HepG2 (cell line): Measurements from ENCODE around the gene ACSM6. TPM values are rescaled to one million over a fixed set of nuclear protein-coding genes. Genes with fewer than 3 reads are reported as not detected.

ENCODE experiments used
- ATAC-seq: fragments of 200-7000 bp; cut with Tn5 transposase; 3 replicates; pipeline ENCODE4 v1.9.1; 2020; ENCODE audit warnings: mild to moderate bottlenecking, moderate library complexity
- BruUV-seq: library from RNA; stranded (reverse); fragments of 400-500 nt; replicated peaks from 2 replicates; lab custom pipeline; 2021; lab: Mats Ljungman, UMichigan
- CTCF ChIA-PET: fragments of 300-600 bp; formaldehyde crosslinking; extraction: SDS; loops from one replicate; lab custom pipeline; 2021; ENCODE audit warnings: low total read pairs, inconsistent platforms, low intra/inter-chr PET ratio; lab: Yijun Ruan, JAX
- POLR2A ChIA-PET: fragments of 350-600 bp; sonication (Branson Sonifier 250); formaldehyde crosslinking; loops from one replicate; lab custom pipeline; 2020; ENCODE audit warnings: antibody characterized with exemption, inconsistent platforms; lab: Yijun Ruan, JAX
- DNase-seq: peaks from one replicate; pipeline ENCODE4 v3.0.0-alpha.2; 2015; ENCODE audit warnings: low spot score
- FAIRE-seq: peaks from 3 replicates; lab custom pipeline; 2011; peaks lifted over from hg19 to GRCh38; lab: Jason Lieb, UNC
- H2AFZ ChIP-seq: one replicate; pipeline ENCODE4 v1.6.1; 2011; ENCODE audit warnings: low read length, inconsistent platforms
- H3K27ac ChIP-seq: fragments of 300-600 bp; 3 replicates; pipeline ENCODE4 v1.8.0; 2011; ENCODE audit warnings: mixed run types, mild to moderate bottlenecking, mixed read lengths, low read length, inconsistent platforms; ENCODE audit not compliant: insufficient read depth; ENCODE audit errors: extremely low read length
- H3K27me3 ChIP-seq, 2 experiments: fragments of 200-600 bp in 1 of 2; 2 replicates in 1 of 2; 3 replicates in 1 of 2; pipeline versions ENCODE4 v1.6.0 to v1.8.0; 2011; ENCODE audit warnings: low read length in 2 of 2, mild to moderate bottlenecking in 2 of 2, moderate library complexity in 2 of 2, inconsistent platforms in 1 of 2; ENCODE audit not compliant: insufficient read depth in 2 of 2, control insufficient read depth in 1 of 2
- H3K36me3 ChIP-seq, 2 experiments: fragments of 200-600 bp in 1 of 2; replicated peaks in 1 of 2; 2 replicates in 1 of 2; 3 replicates in 1 of 2; pipeline versions ENCODE4 v1.5.1 to v1.8.0; 2011; ENCODE audit warnings: low read length in 2 of 2, inconsistent platforms in 1 of 2; ENCODE audit not compliant: insufficient read depth in 2 of 2, control insufficient read depth in 1 of 2
- H3K4me1 ChIP-seq: 2 replicates; pipeline ENCODE4 v1.5.1; 2012; ENCODE audit warnings: low read length, inconsistent platforms; ENCODE audit not compliant: insufficient read depth
- H3K4me2 ChIP-seq: 2 replicates; pipeline ENCODE4 v1.6.0; 2011; ENCODE audit warnings: low read depth, low read length, inconsistent platforms
- H3K4me3 ChIP-seq, 3 experiments: fragments of 200-600 bp in 1 of 3; sonication (generic), shearing (Covaris generic) in 1 of 3; replicated peaks in 1 of 3; 2 replicates each; pipeline ENCODE4 v1.5.1; 2011 to 2016; ENCODE audit warnings: low read length in 3 of 3, inconsistent platforms in 2 of 3, low read depth in 2 of 3, mild to moderate bottlenecking in 2 of 3, control low read depth in 1 of 3, mixed read lengths in 1 of 3; ENCODE audit not compliant: insufficient read depth in 1 of 3
- H3K79me2 ChIP-seq: one replicate; pipeline ENCODE4 v1.6.1; 2011; ENCODE audit warnings: low read length, inconsistent platforms; ENCODE audit not compliant: insufficient read depth
- H3K9ac ChIP-seq: 2 replicates; pipeline ENCODE4 v1.6.0; 2011; ENCODE audit warnings: mild to moderate bottlenecking, low read depth, low read length, inconsistent platforms; ENCODE audit not compliant: insufficient read depth
- H3K9me3 ChIP-seq: 2 replicates; pipeline ENCODE4 v1.5.1; 2012; ENCODE audit warnings: mild to moderate bottlenecking, low read length
- H4K20me1 ChIP-seq: 2 replicates; pipeline ENCODE4 v1.6.0; 2011; ENCODE audit warnings: inconsistent platforms, mild to moderate bottlenecking, low read length, moderate library complexity; ENCODE audit not compliant: insufficient read depth
- HMGXB4 ChIP-seq, 2 experiments: sonication (generic) in 1 of 2; formaldehyde crosslinking in 1 of 2; IDR thresholded peaks; 2 replicates each; pipeline versions ENCODE4 v1.4.0 to v1.6.1; 2018 to 2020; ENCODE audit warnings: missing genetic modification reagents in 2 of 2, borderline replicate concordance in 1 of 2, low read depth in 1 of 2, mild to moderate bottlenecking in 1 of 2, missing biosample characterization in 1 of 2
- JUN ChIP-seq: sonication (generic); formaldehyde crosslinking; IDR thresholded peaks from 2 replicates; pipeline ENCODE4 v1.4.0; 2020; ENCODE audit warnings: mild to moderate bottlenecking, missing genetic modification reagents
- NFE2 ChIP-seq: sonication (generic); formaldehyde crosslinking; IDR thresholded peaks from 2 replicates; pipeline ENCODE4 v1.4.0; 2020; ENCODE audit warnings: missing genetic modification reagents
- PHF21A ChIP-seq: sonication (generic); formaldehyde crosslinking; IDR thresholded peaks from 2 replicates; pipeline ENCODE4 v1.5.0; 2020; ENCODE audit warnings: mild to moderate bottlenecking, missing genetic modification reagents
- ZBTB38 ChIP-seq: sonication (generic); formaldehyde crosslinking; IDR thresholded peaks from 2 replicates; pipeline ENCODE4 v1.5.1; 2020; ENCODE audit warnings: mild to moderate bottlenecking, missing genetic modification reagents
- ZFX ChIP-seq: sonication (generic); formaldehyde crosslinking; IDR thresholded peaks from 2 replicates; pipeline ENCODE4 v1.4.0; 2020; ENCODE audit warnings: mild to moderate bottlenecking, low read depth, missing genetic modification reagents, moderate library complexity
- ZNF652 ChIP-seq: IDR thresholded peaks from 2 replicates; pipeline ENCODE4 v1.6.1; 2016; ENCODE audit warnings: low read depth, borderline replicate concordance
- ZNF709 ChIP-seq: sonication (generic); formaldehyde crosslinking; IDR thresholded peaks from 2 replicates; pipeline ENCODE4 v1.5.0; 2020; ENCODE audit warnings: mild to moderate bottlenecking, missing genetic modification reagents
- ZNF770 ChIP-seq: sonication (generic); formaldehyde crosslinking; IDR thresholded peaks from 2 replicates; pipeline ENCODE4 v1.5.0; 2020; ENCODE audit warnings: mild to moderate bottlenecking, missing genetic modification reagents
- WGBS: methylation state at CpG from one replicate; pipeline ENCODE4 v1.1.6; 2017; ENCODE audit warnings: low lambda C conversion rate; 5-methylcytosine and 5-hydroxymethylcytosine counted together
- in situ Hi-C: cut with HindIII; loops from 2 replicates; pipeline ENCODE4 v1.10.0; 2017; ENCODE audit warnings: low pct_unique_long_range_greater_than_20kb; ENCODE audit not compliant: extremely low pct_ligation_motif_present
- intact Hi-C: fragments of 100-400 bp; cut with micrococcal nuclease; formaldehyde crosslinking; loops from one replicate; pipeline ENCODE4 v1.10.0; 2022; ENCODE audit not compliant: unreplicated experiment
- polyA plus RNA-seq, 8 experiments: library from polyadenylated mRNA; depleted of rRNA in 3 of 8; stranded (reverse) in 7 of 8; unstranded in 1 of 8; fragments of >200 nt; fragmentation: Illumina TruSeq in 4 of 8; extraction: Trizol in 4 of 8; gene quantifications; 2 replicates each; pipeline versions ENCODE4 v1.2.1 to v1.2.3, GENCODE V29; 2011 to 2016; ENCODE audit warnings: low read depth in 4 of 8, missing spikeins in 1 of 8, mixed read lengths in 1 of 8; ENCODE audit not compliant: insufficient read depth in 1 of 8
- total RNA-seq, 5 experiments: library from RNA; depleted of rRNA; stranded (reverse); fragments of >200 nt; fragmentation: Illumina TruSeq; extraction: Trizol; gene quantifications; 2 replicates each; pipeline ENCODE4 v1.2.3, GENCODE V29; 2016; ENCODE audit warnings: low read depth in 1 of 5

ACSM6 gene
- total and polyA plus RNA-seq, 2 of the 13 experiments (the other 11 are each of a cell fraction or from before 2014, with no cell fraction given) = not detected

GRCh38 chr10:95275726-95276366 lies 81.8 kb downstream of the ACSM6 start:
- CTCF ChIA-PET = no interaction called here
- no peak for TF ChIP-seq HMGXB4 (CRISPR knock-in tag; IDR thresholded peaks at IDR 0.05; ENCODE audit: borderline replicate concordance in 1 of 2, low read depth in 1 of 2)
- TF ChIP-seq, all 625 proteins: peak for 0
- H3K4me2 ChIP-seq = no peak overlapping the region

GRCh38 chr10:95276367-95277200 lies 82.5 kb downstream of the ACSM6 start:
- ATAC-seq = no peak
- in situ Hi-C loops = no loop called here
- CTCF ChIA-PET = no interaction called here

More at GRCh38 chr10:95275726-95276366, 81.8 kb downstream of the ACSM6 start:
- Histone ChIP-seq H3K4me3 (no peak overlapping the region), H3K27ac (peak overlapping the region; percentile 68), H3K79me2 (peaks cover 86% of the 10 kb centered on the region), H3K36me3 (peaks cover 0 to 9% of the 10 kb centered on the region in 2 experiments; a peak in 2 of 5 replicates), H3K4me1 (peaks cover 92% of the 10 kb centered on the region), H3K9ac (no peak overlapping the region), H3K9me3 (no peaks in the 10 kb centered on the region), H2AFZ (no peak overlapping the region), H3K27me3 (no peaks in the 10 kb centered on the region), H4K20me1 (0 out of 2 replicates have a peak, but pooled peaks cover 12% of the 10 kb centered on the region)
- DNase-seq (no peak), ATAC-seq (no peak), FAIRE-seq (no peak)
- 100% methylated on average over 1 of the region's 1 CpG for WGBS
- intact Hi-C loops (no loop called here), in situ Hi-C loops (no loop called here)
- BruUV-seq = no TSS peak
- POLR2A ChIA-PET = interaction anchor here (5.9 kb wide), 1 partner anchor 14 kb away, joined by 41 read pairs; the partner anchor contains the start of gene PDLIM1

More at GRCh38 chr10:95276367-95277200, 82.5 kb downstream of the ACSM6 start:
- H3K36me3 ChIP-seq = peaks cover 0 to 4% of the 10 kb centered on the region in 2 experiments; a peak in 3 of 5 replicates
- 0 out of 2 replicates have a peak, but pooled peaks cover 12% of the 10 kb centered on the region for H4K20me1 ChIP-seq
- H2AFZ ChIP-seq = no peak overlapping the region
- TF ChIP-seq ZBTB38 (CRISPR knock-in tag) (0 out of 2 replicates have a peak, but pooled peaks have one; percentile 28), ZFX (CRISPR knock-in tag) (0 out of 2 replicates have a peak, but pooled peaks have one; percentile 19), ZNF770 (CRISPR knock-in tag) (peak; percentile 73; the same call in 1 of the 2 replicates), JUN (CRISPR knock-in tag) (no peak), NFE2 (CRISPR knock-in tag) (no peak), ZNF709 (CRISPR knock-in tag) (no peak), ZNF652 (CRISPR knock-in tag) (peak; percentile 55; the same call in 1 of the 2 replicates), PHF21A (CRISPR knock-in tag) (0 out of 2 replicates have a peak, but pooled peaks have one; percentile 22)
- no TSS peak for BruUV-seq
- FAIRE-seq = no peak
- H3K4me3 ChIP-seq = no peak overlapping the region
- WGBS = 86% methylated on average over 8 of the region's 8 CpGs
- no peaks in the 10 kb centered on the region for H3K27me3 ChIP-seq
- peaks cover 97% of the 10 kb centered on the region for H3K4me1 ChIP-seq
- peak overlapping the region; percentile 68 for H3K27ac ChIP-seq
- DNase-seq = no peak
- no peak overlapping the region for H3K4me2 ChIP-seq
- intact Hi-C loops = no loop called here
- no peak overlapping the region for H3K9ac ChIP-seq
- H3K9me3 ChIP-seq = no peaks in the 10 kb centered on the region
- H3K79me2 ChIP-seq = peaks cover 91% of the 10 kb centered on the region
- POLR2A ChIA-PET = interaction anchor here (5.9 kb wide), 1 partner anchor 13 kb away, joined by 41 read pairs; the partner anchor contains the start of gene PDLIM1
